Measurements from ENCODE around the gene ABR.

ABR gene

GRCh38 chr17:1179818-1180742, at the start of gene ABR:
TSS of gene ABR (minus strand) at chr17:1179981. CDS start at chr17:1179727, 254 bp downstream.
- no peak for DNase-seq (ENCODE audit: low spot score)

DNA sequence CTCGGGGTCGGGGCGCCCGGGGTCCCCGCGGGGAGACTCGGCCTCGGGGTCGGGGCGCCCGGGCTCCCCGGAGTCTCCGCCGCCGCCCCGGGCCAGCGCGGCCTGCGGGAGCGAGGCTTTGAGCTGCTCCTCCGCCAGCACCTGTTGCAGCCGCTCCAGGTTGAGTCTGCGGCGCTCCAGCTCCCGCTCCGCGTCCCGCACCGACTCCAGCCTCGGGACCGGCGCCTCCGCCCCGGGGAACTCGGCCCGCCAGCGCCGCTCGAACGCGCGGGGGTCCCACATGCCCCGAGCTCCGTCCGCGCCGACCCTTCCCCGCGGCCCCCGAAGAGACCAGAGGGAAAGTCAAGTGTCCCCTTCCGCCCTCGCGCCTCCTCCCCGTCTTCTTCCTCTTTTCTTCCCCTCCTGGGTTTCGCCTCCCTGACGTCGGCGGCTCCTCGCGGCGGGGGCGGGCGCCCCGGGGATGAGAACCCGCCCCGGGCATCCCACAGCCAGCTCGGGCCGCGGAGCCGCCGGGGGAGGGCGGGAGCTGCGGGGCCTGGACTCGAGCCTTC, 49.6 kb upstream of the ABR start:
- peak; percentile 54 for DNase-seq (ENCODE audit: low spot score)

GRCh38 chr17:1228781-1229348, 49.1 kb upstream of the ABR start:
- DNase-seq (ENCODE audit: low spot score), result no peak

DNA sequence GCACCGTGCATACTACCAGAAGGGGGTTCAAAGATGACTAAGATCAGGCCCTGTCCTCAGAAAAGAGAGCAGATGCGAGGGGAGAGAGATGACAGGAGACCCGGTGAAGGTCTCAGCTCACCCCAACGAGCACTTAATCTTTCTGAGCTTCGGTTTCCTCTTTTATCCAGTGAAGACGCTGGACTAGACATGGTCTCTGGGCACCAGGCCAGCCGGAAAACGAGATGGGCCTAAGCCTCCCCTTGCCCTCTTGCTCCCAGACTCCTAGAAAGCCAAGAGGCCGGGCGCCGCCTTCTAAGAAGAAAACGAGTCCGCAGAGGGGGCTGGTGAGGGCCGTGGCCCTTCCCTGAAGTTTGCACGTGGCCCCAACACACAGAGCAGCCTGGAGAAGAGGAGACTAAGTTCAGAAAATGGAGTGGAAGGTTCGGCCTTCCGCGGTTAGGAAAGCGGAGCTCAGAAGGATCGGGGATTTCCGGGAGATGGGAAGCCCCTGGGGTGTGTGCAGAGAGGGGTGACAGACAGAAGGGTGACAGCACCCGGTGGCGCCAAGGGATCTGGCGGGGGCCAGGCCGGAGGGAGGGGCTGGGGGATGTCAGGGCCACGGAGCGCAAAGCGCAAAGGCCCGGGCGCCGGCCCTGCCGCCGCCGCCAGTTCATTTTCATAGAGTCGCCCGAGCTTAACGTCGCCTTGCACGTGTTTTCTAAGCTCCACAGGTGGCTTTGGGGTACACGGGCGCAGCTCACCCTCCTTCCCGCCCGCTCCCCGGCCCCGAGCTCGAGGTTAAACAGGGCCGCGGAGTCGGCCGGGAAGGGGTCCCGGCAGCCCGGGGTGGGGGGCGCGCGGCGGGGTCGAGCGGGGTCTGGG, 48.4 kb upstream of the ABR start:
- DNase-seq (ENCODE audit: low spot score), result peak; percentile 26

- no peak for DNase-seq (ENCODE audit: low spot score)
Observed at GRCh38 chr17:1227365-1227764, 47.6 kb upstream of the ABR start.

DNA sequence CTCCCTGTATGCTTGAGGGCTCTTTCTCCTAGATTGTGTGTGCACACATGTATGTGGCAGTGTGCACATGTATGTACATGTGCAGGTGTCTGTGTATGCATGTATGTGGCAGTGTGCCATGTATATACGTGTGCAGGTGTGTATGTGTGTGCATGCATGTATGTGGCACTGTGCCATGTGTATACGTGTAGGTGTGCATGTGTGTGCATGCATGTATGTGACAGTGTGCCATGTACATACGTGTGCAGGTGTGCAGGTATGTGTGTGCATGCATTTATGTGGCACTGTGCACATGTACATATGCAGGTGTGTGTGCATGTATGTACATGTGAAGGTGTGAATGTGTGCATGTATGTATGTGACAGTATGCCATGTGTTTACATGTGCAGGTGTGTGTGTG, 46.5 kb upstream of the ABR start:
- DNase-seq (ENCODE audit: low spot score), result no peak

DNA sequence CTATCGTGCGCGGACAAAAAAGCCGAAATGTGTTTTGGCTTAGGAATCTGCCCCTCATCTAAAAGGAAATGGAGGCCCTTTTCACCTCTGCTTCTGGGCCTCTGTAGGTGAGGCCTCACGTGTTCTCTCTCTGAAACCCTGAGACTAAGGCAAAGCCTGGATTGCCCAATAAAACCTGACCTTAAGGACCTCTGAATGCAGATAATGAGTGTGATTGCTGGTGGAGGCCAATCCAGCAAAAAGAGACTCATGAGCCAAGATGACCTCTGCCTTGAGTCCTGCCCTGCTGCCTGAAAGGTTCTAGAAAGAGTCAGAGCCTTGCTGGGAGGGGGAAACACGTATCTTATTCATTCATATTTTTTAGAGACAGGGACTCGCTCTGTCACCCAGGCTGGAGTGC, 44.5 kb upstream of the ABR start:
- no peak for DNase-seq (ENCODE audit: low spot score)

- no peak for DNase-seq (ENCODE audit: low spot score)
Observed at GRCh38 chr17:1223662-1224061, 43.9 kb upstream of the ABR start.

DNA sequence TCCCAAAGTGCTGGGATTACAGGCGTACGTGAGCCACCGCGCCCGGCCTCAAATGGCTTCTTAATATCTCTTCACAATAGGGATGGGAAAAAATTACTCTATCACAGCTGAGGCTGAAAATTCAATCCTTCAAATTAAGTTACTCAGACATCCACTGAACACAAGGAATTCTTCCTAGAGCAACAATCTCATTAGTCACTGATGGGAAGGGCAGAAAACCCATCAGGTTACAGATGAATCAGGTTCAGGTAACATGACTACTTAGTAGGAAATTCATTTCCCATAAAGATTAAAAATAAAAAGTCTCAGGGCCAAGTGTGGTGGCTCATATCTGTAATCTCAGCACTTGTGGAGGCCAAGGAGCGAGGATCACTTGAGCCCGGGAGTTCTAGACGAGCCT, 42.5 kb upstream of the ABR start:
- no peak for DNase-seq (ENCODE audit: low spot score)

GRCh38 chr17:1221209-1221608, 41.4 kb upstream of the ABR start:
- no peak for DNase-seq (ENCODE audit: low spot score)

GRCh38 chr17:1220346-1220745, 40.6 kb upstream of the ABR start:
- no peak for DNase-seq (ENCODE audit: low spot score)

GRCh38 chr17:1217089-1217385, 37.3 kb upstream of the ABR start:
- DNase-seq (ENCODE audit: low spot score), result no peak

- DNase-seq (ENCODE audit: low spot score), result no peak
Observed at GRCh38 chr17:1216217-1217088, 36.7 kb upstream of the ABR start.

DNA sequence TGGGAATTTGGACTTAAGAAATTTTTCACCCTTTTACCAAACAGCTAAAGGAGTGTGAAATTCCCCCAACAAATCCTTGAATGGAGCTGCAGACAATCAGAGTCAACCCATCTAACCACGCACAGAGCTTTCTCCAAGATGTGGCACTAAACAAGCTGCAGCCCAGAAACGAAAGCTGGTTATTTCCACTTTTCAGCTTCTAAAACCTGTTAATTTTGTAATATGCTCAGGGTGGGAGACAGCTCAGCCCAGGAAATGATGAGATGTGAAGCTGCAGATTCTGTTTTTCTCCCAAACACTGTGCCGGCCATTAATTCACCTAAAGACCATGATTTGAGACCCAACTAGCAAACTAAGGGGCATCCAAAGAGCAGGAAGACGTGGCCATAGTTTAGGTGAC, 33.2 kb upstream of the ABR start:
- DNase-seq (ENCODE audit: low spot score), result no peak

DNA sequence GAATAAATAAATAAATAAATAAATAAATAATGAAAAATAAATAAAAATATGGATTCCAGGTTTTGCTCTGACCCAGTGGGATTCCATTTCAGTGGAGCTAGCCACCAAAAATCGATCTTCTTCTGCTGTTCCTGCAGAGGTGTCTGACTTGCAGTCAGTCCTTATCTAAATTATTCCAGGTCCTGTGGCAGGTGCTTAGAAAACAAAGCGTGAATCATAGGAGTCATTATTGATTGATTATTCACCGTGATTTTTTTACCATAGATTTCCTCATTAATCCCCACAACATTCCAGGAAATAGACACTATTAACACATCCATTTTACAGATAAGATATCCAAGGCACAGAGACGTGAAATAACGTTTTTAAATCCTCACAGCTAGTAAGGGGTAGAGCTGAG, 31.5 kb upstream of the ABR start:
- DNase-seq (ENCODE audit: low spot score), result no peak

- DNase-seq (ENCODE audit: low spot score), result no peak
Observed at GRCh38 chr17:1208966-1209365, 29.2 kb upstream of the ABR start.

- DNase-seq (ENCODE audit: low spot score), result peak; percentile 57
Observed at GRCh38 chr17:1206026-1206777, 26.4 kb upstream of the ABR start.

GRCh38 chr17:1203967-1204291, 24.1 kb upstream of the ABR start:
- DNase-seq (ENCODE audit: low spot score), result no peak

- DNase-seq (ENCODE audit: low spot score), result no peak
Observed at GRCh38 chr17:1203111-1203966, 23.6 kb upstream of the ABR start.

- DNase-seq (ENCODE audit: low spot score), result no peak
Observed at GRCh38 chr17:1202291-1202690, 22.5 kb upstream of the ABR start.
